Measurements from ENCODE around the gene PLA2G2E. TPM values are rescaled to one million over a fixed set of nuclear protein-coding genes. Genes with fewer than 3 reads are reported as not detected.

PLA2G2E gene
- total RNA-seq, 1 experiment from 2014 or later: 0.41 TPM

GRCh38 chr1:19909392-19909791 lies 14.0 kb downstream of the PLA2G2E start:
- no peaks in the 10 kb centered on the region for H3K27me3 Mint-ChIP-seq (ENCODE audit: insufficient read depth, unreplicated experiment)
- H3K4me3 Mint-ChIP-seq (ENCODE audit: unreplicated experiment): no peak overlapping the region
- intact Hi-C loops (cut with micrococcal nuclease; ENCODE audit: unreplicated experiment): no loop called here
- no peak overlapping the region for H3K27ac Mint-ChIP-seq (ENCODE audit: unreplicated experiment)
- H3K9me3 ChIP-seq: no peaks in the 10 kb centered on the region
- H3K9me3 Mint-ChIP-seq (ENCODE audit: unreplicated experiment): no peaks in the 10 kb centered on the region
- no TSS peak for BruUV-seq (replicated peaks)
- ChIA-PET POLR2A (no interaction called here), CTCF (no interaction called here)
- no peaks in the 10 kb centered on the region for H3K4me1 ChIP-seq
- no peaks in the 10 kb centered on the region for H3K27me3 ChIP-seq (replicated peaks; ENCODE audit: control insufficient read depth, insufficient read depth, low read length)
- TF ChIP-seq, protein P1, sequence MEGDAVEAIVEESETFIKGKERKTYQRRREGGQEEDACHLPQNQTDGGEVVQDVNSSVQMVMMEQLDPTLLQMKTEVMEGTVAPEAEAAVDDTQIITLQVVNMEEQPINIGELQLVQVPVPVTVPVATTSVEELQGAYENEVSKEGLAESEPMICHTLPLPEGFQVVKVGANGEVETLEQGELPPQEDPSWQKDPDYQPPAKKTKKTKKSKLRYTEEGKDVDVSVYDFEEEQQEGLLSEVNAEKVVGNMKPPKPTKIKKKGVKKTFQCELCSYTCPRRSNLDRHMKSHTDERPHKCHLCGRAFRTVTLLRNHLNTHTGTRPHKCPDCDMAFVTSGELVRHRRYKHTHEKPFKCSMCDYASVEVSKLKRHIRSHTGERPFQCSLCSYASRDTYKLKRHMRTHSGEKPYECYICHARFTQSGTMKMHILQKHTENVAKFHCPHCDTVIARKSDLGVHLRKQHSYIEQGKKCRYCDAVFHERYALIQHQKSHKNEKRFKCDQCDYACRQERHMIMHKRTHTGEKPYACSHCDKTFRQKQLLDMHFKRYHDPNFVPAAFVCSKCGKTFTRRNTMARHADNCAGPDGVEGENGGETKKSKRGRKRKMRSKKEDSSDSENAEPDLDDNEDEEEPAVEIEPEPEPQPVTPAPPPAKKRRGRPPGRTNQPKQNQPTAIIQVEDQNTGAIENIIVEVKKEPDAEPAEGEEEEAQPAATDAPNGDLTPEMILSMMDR (IDR thresholded peaks at IDR 0.05; ENCODE audit: insufficient read depth in 1 of 2, low read depth in 1 of 2, low read length in 1 of 2, severe bottlenecking in 1 of 2, unreplicated experiment in 1 of 2): no peak
- no peaks in the 10 kb centered on the region for H3K4me1 Mint-ChIP-seq (ENCODE audit: low read depth, unreplicated experiment)
- DNase-seq: no peak
- no peak overlapping the region for H3K4me3 ChIP-seq (ENCODE audit: low read depth, low read length)
- H3K36me3 Mint-ChIP-seq (ENCODE audit: insufficient read depth, unreplicated experiment): peaks cover 66% of the 10 kb centered on the region
- H3K36me3 ChIP-seq (ENCODE audit: control insufficient read depth, insufficient read depth, low read length): no peaks in the 10 kb centered on the region

DNA sequence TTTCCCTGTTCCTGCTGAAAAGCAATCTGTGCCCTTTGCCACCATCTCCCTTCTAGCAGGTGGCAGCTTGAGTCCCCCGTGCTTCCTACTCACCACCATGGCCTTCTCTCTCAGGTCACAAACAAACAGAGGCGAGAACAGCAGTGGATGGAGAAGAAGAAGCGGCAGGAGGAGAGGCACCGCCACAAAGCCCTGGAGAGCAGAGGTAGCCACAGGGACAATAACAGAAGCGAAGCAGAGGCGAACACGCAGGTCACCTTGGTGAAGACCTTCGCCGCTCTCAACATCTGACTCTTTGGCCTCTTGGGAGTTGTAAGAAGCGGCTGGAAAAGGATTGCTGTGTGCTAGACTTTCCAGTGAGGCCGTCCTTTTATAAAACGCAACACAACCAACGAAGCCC lies 16.0 kb downstream of the PLA2G2E start:
- Mint-ChIP-seq H3K9me3 (ENCODE audit: unreplicated experiment) (no peaks in the 10 kb centered on the region), H3K4me3 (ENCODE audit: unreplicated experiment) (no peak overlapping the region), H3K4me1 (ENCODE audit: low read depth, unreplicated experiment) (no peaks in the 10 kb centered on the region), H3K27ac (ENCODE audit: unreplicated experiment) (no peak overlapping the region), H3K27me3 (ENCODE audit: insufficient read depth, unreplicated experiment) (no peaks in the 10 kb centered on the region), H3K36me3 (ENCODE audit: insufficient read depth, unreplicated experiment) (peaks cover 73% of the 10 kb centered on the region)
- Histone ChIP-seq H3K4me1 (no peaks in the 10 kb centered on the region), H3K27me3 (replicated peaks; ENCODE audit: control insufficient read depth, insufficient read depth, low read length) (no peaks in the 10 kb centered on the region), H3K9me3 (no peaks in the 10 kb centered on the region), H3K4me3 (ENCODE audit: low read depth, low read length) (no peak overlapping the region), H3K36me3 (ENCODE audit: control insufficient read depth, insufficient read depth, low read length) (no peaks in the 10 kb centered on the region)
- ChIA-PET POLR2A (no interaction called here), CTCF (no interaction called here)
- TF ChIP-seq, protein P1 (IDR thresholded peaks at IDR 0.05; ENCODE audit: insufficient read depth in 1 of 2, low read depth in 1 of 2, low read length in 1 of 2, severe bottlenecking in 1 of 2, unreplicated experiment in 1 of 2): no peak
- intact Hi-C loops (cut with micrococcal nuclease; ENCODE audit: unreplicated experiment): no loop called here
- BruUV-seq (replicated peaks): no TSS peak
- no peak for DNase-seq

GRCh38 chr1:19903621-19904020 lies 19.8 kb downstream of the PLA2G2E start:
- intact Hi-C loops (cut with micrococcal nuclease; ENCODE audit: unreplicated experiment): no loop called here
- DNase-seq: no peak
- TF ChIP-seq, protein P1 (IDR thresholded peaks at IDR 0.05; ENCODE audit: insufficient read depth in 1 of 2, low read depth in 1 of 2, low read length in 1 of 2, severe bottlenecking in 1 of 2, unreplicated experiment in 1 of 2): no peak
- CTCF ChIA-PET: no interaction called here
- no peak overlapping the region for H3K4me3 ChIP-seq (ENCODE audit: low read depth, low read length)
- Mint-ChIP-seq H3K4me3 (ENCODE audit: unreplicated experiment) (no peak overlapping the region), H3K4me1 (ENCODE audit: low read depth, unreplicated experiment) (no peaks in the 10 kb centered on the region), H3K9me3 (ENCODE audit: unreplicated experiment) (no peaks in the 10 kb centered on the region), H3K36me3 (ENCODE audit: insufficient read depth, unreplicated experiment) (peaks cover 64% of the 10 kb centered on the region), H3K27me3 (ENCODE audit: insufficient read depth, unreplicated experiment) (no peaks in the 10 kb centered on the region), H3K27ac (ENCODE audit: unreplicated experiment) (no peak overlapping the region)
- no peaks in the 10 kb centered on the region for H3K27me3 ChIP-seq (replicated peaks; ENCODE audit: control insufficient read depth, insufficient read depth, low read length)
- no peaks in the 10 kb centered on the region for H3K4me1 ChIP-seq
- POLR2A ChIA-PET: no interaction called here
- no TSS peak for BruUV-seq (replicated peaks)
- no peaks in the 10 kb centered on the region; the same call in 1 of the 2 replicates for H3K36me3 ChIP-seq (ENCODE audit: control insufficient read depth, insufficient read depth, low read length)
- no peaks in the 10 kb centered on the region for H3K9me3 ChIP-seq
